Activated naive CD8-positive, alpha-beta T cell treated with anti-CD3 and anti-CD28 coated beads, Interleukin-2, amount 50 U/mL, for 24 hours (primary cell): ENCODE measurements around the gene BYSL.

Experiments used
- ATAC-seq: fragments of 150-1000 bp; cut with Tn5 transposase; one replicate; pipeline ENCODE4 v1.10.0; 2021
- DNase-seq: peaks from one replicate; pipeline ENCODE4 v3.0.0; 2021
- H3K27ac Mint-ChIP-seq: one replicate; pipeline ENCODE4 v1.8.0; 2021; ENCODE audit warnings: mild to moderate bottlenecking, mixed read lengths
- H3K27me3 Mint-ChIP-seq: one replicate; pipeline ENCODE4 v1.8.0; 2021; ENCODE audit warnings: mixed read lengths
- H3K36me3 Mint-ChIP-seq: one replicate; pipeline ENCODE4 v1.8.0; 2021; ENCODE audit warnings: low read depth, mixed read lengths
- H3K4me1 Mint-ChIP-seq: one replicate; pipeline ENCODE4 v1.8.0; 2021; ENCODE audit warnings: mixed read lengths
- H3K4me3 Mint-ChIP-seq: one replicate; pipeline ENCODE4 v1.8.0; 2021; ENCODE audit warnings: mild to moderate bottlenecking, moderate library complexity, mixed read lengths
- H3K9me3 Mint-ChIP-seq: one replicate; pipeline ENCODE4 v1.8.0; 2021; ENCODE audit warnings: mixed read lengths

BYSL gene

DNA sequence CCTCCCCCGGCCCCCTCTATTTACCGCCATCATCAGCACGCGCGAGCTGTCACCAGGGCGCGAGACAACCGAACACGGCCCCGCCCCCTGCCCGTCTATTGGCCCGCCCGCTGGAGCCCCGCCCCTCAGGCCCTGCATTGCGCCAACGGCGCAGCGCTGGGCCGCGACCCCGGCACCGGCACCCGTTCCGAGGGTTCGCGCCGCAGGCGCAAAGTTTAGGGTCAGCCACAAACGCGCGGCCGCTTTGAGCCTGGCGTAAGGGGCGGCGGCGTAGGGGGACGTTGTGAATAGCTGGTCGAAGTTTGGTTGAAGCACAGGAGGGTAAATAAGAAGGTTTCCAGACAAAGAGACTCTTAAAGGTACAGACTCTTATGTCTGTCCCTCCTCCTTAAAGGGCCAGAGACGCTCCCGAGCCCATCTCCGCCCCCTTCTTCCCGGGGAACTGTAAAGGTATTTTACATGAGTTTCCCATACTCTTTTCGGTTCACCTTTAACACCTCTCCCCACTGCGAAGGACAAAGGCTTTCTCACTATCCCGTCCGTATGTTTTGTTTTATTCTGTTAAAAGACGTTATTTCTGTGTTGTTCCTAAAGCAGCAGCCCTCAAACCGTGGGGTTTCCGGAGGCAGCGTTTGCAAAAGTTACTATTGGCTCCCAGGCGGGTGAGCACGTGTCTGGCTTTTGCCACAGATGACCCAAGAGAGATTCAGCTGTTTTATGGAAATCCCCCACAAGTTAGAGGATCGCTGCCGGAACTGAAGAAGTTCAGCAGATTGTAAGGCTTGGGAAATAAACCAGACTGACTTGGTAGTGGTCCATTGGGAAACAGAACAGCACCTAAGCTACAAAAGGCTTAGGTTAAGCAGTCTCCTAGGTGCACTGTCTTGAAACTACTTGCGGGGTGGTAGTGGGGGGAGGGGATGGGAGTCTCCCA is 25.7 kb upstream of the BYSL start, which contains the start of gene USP49:
TSS of gene USP49 (minus strand) at position 76 of the 934 bp plus-strand sequence. CDS start 88,392 bp downstream, outside the sequence.
- Mint-ChIP-seq H3K36me3 (no peaks in the 10 kb centered on the region), H3K27me3 (no peaks in the 10 kb centered on the region), H3K4me1 (peaks cover 9% of the 10 kb centered on the region), H3K9me3 (no peaks in the 10 kb centered on the region), H3K4me3 (no peak within 1 kb of the TSS), H3K27ac (peak within 1 kb of the TSS; percentile 89)
- peak; percentile 94 for DNase-seq
- peak; percentile 95 for ATAC-seq

DNA sequence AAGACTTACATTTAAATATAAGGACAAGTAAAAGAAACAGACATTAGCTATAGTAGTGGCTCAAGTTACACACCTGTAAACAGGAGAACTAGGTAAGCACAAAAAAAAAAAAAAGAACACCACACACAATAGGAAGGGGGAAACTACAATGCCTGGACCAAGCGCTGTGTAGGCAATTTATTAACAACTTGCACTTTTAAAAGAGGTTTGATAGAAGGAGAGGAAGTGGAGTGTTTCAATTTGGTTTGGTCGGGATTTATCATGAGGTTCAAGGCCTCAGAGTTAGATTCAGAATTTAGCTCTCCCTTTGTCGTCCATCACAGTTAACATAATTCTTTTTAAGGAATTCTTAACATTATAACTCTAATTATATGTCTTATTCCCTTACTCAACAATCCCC is 25.0 kb upstream of the BYSL start:
- H3K36me3 Mint-ChIP-seq: peaks cover 3% of the 10 kb centered on the region
- DNase-seq: no peak
- no peaks in the 10 kb centered on the region for H3K27me3 Mint-ChIP-seq
- H3K27ac Mint-ChIP-seq: peak overlapping the region; percentile 89
- peaks cover 9% of the 10 kb centered on the region for H3K4me1 Mint-ChIP-seq
- ATAC-seq: no peak
- H3K4me3 Mint-ChIP-seq: no peak overlapping the region
- H3K9me3 Mint-ChIP-seq: no peaks in the 10 kb centered on the region

DNA sequence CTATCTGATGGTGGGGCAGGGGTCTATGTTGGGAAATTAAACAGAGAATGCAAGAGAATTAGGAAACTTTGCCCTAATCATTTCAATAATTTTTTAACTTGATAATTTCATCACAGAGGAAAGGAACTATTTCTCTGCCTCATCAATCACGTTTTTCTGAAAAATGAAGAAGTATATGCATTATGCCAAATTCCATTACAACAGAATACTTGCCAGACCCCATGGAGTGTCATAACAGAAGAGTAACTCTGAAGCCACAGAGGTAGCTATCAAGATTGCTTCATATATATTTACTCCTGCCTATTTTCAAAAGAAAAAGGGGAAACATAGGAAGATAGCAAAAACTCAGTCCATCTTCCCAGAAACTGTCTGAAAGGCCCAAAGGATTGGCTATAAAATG is 20.4 kb upstream of the BYSL start:
- peaks cover 9% of the 10 kb centered on the region for H3K4me1 Mint-ChIP-seq

DNA sequence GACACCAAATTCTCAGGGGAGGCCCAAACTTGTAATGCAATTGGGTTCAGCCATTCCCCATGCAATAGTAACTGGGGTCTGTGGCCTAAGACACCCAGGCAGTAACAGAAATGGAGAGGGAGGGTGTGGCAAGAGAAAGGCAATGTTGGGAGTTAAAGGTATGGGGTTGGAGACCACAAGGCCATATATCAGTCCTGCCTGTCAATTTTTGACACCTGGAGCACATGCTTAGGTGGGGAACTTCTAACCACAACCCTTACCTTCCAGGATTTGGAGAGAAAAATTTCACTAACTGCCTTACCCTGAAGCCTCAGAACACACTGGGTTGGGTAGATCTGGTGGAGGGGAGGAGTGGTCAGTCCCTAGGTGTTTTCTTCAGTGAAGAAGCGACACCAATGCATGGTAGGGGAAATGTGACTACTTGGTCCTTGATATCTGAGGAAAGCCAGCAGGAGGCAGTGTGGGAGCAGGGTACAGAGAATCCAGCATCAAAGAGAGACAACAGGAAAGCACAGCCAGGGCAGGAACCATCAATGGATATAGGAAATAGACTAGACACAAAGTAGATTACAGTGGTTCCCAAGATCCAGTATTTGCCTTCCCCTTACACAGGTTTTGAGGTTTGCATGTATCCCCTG is 19.3 kb upstream of the BYSL start:
- H3K27me3 Mint-ChIP-seq: no peaks in the 10 kb centered on the region
- DNase-seq (peak; percentile 58), ATAC-seq (peak; percentile 59)
- no peak overlapping the region for H3K4me3 Mint-ChIP-seq
- H3K27ac Mint-ChIP-seq: peak overlapping the region; percentile 31
- no peaks in the 10 kb centered on the region for H3K9me3 Mint-ChIP-seq
- H3K36me3 Mint-ChIP-seq: peaks cover 9% of the 10 kb centered on the region
- peaks cover 4% of the 10 kb centered on the region for H3K4me1 Mint-ChIP-seq

More for the DNA sequence above, 20.4 kb upstream of the BYSL start:
- Mint-ChIP-seq H3K27me3 (no peaks in the 10 kb centered on the region), H3K9me3 (no peaks in the 10 kb centered on the region), H3K27ac (no peak overlapping the region), H3K4me3 (no peak overlapping the region), H3K36me3 (peaks cover 7% of the 10 kb centered on the region)
- ATAC-seq (no peak), DNase-seq (no peak)

DNA sequence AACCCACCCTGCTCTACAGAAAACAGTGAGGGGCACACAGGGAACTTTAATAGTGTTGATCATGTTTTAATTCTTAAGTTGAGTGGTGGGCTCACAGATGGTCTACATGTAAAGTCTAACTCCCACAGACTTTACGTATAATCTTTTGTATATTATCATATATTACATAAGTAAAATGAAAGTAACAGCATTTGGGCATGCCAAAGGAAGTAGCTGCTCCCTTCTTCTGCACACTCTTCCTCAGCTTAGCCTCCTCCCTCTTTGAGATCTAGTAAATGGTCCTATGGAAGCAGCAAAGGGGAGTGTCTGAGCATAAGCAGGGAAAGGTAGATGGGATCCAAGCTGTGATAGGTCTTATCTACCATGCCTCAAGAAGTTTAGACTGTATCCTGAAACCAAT is 11.6 kb upstream of the BYSL start:
- H3K27me3 Mint-ChIP-seq: no peaks in the 10 kb centered on the region
- H3K27ac Mint-ChIP-seq: no peak overlapping the region
- no peak overlapping the region for H3K4me3 Mint-ChIP-seq
- H3K4me1 Mint-ChIP-seq: no peaks in the 10 kb centered on the region
- no peak for DNase-seq
- H3K36me3 Mint-ChIP-seq: peaks cover 27% of the 10 kb centered on the region
- H3K9me3 Mint-ChIP-seq: no peaks in the 10 kb centered on the region
- no peak for ATAC-seq

DNA sequence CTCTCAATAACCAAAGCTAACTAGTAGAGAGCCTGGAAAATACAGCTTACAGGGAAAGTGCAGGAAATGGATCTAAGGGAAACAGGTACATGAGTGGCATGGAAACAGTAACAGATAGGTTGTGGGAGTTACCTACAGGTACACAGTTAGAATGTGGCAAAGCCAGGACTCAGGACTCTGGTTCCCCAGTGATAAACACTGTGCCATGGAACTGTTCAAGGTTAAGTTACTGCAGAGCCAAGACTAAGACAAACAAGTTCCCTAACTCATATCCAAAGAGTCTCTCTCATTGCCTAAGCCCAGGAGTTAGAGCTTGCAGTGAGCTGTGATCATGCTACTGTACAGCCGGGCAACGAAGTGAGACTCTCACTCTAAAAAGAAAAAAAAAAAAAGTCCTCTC is 7.0 kb upstream of the BYSL start:
- H3K4me1 Mint-ChIP-seq: peaks cover 9% of the 10 kb centered on the region
- peaks cover 30% of the 10 kb centered on the region for H3K36me3 Mint-ChIP-seq
- ATAC-seq: no peak
- no peaks in the 10 kb centered on the region for H3K9me3 Mint-ChIP-seq
- no peak overlapping the region for H3K4me3 Mint-ChIP-seq
- no peaks in the 10 kb centered on the region for H3K27me3 Mint-ChIP-seq
- no peak for DNase-seq
- H3K27ac Mint-ChIP-seq: no peak overlapping the region

DNA sequence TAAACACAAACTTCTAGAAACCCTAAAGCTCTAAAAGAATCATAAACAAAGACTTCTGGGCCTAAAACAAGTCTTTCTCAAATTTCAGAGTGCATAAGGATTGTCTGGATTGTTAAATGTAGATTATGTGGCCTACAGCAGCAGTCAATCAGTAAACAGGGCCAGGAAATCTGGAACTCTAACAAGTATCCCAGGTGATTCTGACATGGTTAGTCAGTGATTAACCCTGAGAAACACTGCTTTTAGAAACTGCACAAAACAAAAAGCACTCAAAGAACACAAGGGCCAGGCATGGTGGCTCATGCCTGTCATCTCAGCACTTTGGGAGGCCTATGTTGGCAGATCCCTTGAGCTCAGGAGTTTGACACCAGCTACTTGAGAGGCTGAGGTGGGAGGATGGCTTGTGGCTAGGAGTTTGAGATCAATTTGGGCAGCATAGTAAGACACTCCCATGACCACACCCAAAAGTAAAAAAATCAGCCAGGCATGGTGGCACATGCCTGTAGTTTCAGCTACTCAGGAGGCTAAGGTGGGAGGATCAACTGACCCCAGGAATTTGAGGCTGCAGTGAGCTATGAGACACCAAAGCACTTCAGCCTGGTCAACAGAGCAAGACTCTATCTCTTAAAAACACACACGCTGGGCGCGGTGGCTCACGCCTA is 6.3 kb upstream of the BYSL start:
- no peaks in the 10 kb centered on the region for H3K27me3 Mint-ChIP-seq
- ATAC-seq: no peak
- no peaks in the 10 kb centered on the region for H3K9me3 Mint-ChIP-seq
- DNase-seq: no peak
- H3K36me3 Mint-ChIP-seq: peaks cover 30% of the 10 kb centered on the region
- no peak overlapping the region for H3K27ac Mint-ChIP-seq
- no peak overlapping the region for H3K4me3 Mint-ChIP-seq
- H3K4me1 Mint-ChIP-seq: peaks cover 14% of the 10 kb centered on the region

DNA sequence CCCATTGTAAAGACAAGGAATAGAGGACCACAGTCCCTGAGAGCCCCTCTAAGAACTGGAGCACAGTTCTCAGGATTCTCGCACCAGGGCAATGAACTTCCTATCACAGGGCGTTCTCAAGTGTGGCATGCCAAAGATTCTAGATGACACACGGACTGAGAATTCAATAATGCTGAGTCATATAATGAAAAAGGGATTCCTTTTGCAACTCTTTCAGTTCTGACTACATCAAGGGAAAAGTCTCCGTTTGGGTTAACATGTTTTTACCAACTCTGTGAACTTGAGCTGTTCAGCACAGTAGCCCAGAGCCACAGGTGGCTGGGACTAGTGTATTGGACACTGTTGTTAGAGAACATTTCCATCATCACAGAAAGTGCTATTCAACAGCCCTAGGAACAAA is 3.8 kb upstream of the BYSL start:
- Mint-ChIP-seq H3K27me3 (no peaks in the 10 kb centered on the region), H3K36me3 (peaks cover 27% of the 10 kb centered on the region), H3K4me3 (no peak overlapping the region), H3K27ac (peak overlapping the region; percentile 36), H3K9me3 (no peaks in the 10 kb centered on the region), H3K4me1 (peaks cover 28% of the 10 kb centered on the region)
- ATAC-seq (no peak), DNase-seq (no peak)

DNA sequence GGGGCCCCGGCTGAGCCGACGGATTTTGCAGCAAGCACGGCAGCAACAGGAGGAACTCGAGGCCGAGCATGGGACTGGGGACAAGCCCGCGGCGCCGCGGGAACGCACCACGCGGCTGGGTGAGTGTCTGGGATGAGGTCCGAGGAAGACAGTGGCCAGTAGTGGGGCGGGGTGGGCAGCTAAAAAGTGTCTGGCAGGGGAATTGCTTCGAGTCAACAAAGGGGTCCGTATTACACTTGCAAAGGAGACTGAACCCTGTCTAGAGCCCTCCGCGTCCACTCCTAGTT is 356 bp downstream of the BYSL start:
- Mint-ChIP-seq H3K27me3 (no peaks in the 10 kb centered on the region), H3K27ac (peak overlapping the region; percentile 94), H3K4me1 (peaks cover 55% of the 10 kb centered on the region), H3K4me3 (peak overlapping the region; percentile 88), H3K36me3 (peaks cover 34% of the 10 kb centered on the region), H3K9me3 (no peaks in the 10 kb centered on the region)
- no peak for DNase-seq
- ATAC-seq: peak; percentile 6

DNA sequence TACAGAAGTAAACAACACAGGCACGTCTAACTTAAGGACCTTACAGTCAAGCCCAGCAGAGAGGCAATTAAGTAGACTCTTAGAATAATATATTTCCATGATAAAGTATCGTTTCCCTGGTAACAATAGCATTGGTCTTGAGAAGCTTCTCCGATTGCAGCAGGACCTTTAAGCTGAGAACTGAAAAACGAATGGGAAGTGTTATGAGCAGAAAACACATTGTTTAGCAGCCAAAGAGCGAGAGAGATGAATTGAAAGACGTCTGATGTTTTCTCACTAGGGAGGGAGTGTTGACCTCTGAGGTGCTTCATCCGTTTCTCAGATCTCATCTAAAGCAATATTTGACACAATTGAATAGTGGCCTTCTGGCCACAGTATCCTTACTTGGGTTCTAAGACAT is 855 bp downstream of the BYSL start:
- ATAC-seq (no peak), DNase-seq (no peak)
- peaks cover 57% of the 10 kb centered on the region for H3K4me1 Mint-ChIP-seq
- H3K4me3 Mint-ChIP-seq: peak overlapping the region; percentile 88
- H3K36me3 Mint-ChIP-seq: peaks cover 34% of the 10 kb centered on the region
- H3K27ac Mint-ChIP-seq: peak overlapping the region; percentile 94
- H3K27me3 Mint-ChIP-seq: no peaks in the 10 kb centered on the region
- H3K9me3 Mint-ChIP-seq: no peaks in the 10 kb centered on the region

DNA sequence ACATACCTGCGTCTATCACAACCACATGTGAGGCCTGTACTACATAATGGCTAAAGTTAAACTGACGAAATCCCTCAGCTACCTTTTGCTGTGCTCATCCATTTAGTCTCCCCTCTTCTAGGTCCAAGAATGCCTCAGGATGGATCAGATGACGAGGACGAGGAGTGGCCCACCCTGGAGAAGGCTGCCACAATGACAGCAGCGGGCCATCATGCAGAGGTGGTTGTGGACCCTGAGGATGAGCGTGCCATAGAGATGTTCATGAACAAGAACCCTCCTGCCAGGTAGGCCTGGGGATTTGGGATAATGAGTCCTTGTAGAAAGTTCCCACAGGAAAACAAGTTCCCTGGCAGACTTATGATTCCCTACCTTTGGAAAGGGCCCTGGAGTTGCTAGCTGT is 6.0 kb downstream of the BYSL start:
- H3K4me1 Mint-ChIP-seq: peaks cover 37% of the 10 kb centered on the region
- no peak overlapping the region for H3K4me3 Mint-ChIP-seq
- ATAC-seq: no peak
- no peaks in the 10 kb centered on the region for H3K9me3 Mint-ChIP-seq
- H3K27me3 Mint-ChIP-seq: no peaks in the 10 kb centered on the region
- DNase-seq: no peak
- H3K36me3 Mint-ChIP-seq: peaks cover 62% of the 10 kb centered on the region
- H3K27ac Mint-ChIP-seq: peak overlapping the region; percentile 22

DNA sequence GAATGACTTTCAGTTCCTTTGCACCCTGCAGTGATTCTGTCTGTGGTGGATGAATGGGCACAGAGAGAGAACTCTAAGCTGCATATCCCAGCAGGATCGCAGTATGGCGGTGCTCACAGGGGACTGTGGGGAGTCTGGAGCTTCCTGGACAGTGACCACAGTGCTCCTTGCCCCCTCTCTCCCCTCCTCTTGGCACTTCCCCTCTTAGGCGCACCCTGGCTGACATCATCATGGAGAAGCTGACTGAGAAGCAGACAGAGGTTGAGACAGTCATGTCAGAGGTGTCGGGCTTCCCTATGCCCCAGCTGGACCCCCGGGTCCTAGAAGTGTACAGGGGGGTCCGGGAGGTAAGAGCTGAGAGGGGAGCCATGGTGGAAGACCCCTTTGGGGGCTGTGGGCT is 8.6 kb downstream of the BYSL start:
- Mint-ChIP-seq H3K4me1 (peaks cover 20% of the 10 kb centered on the region), H3K27ac (peak overlapping the region; percentile 59), H3K36me3 (peaks cover 57% of the 10 kb centered on the region), H3K4me3 (no peak overlapping the region), H3K27me3 (no peaks in the 10 kb centered on the region), H3K9me3 (no peaks in the 10 kb centered on the region)
- ATAC-seq (no peak), DNase-seq (no peak)

DNA sequence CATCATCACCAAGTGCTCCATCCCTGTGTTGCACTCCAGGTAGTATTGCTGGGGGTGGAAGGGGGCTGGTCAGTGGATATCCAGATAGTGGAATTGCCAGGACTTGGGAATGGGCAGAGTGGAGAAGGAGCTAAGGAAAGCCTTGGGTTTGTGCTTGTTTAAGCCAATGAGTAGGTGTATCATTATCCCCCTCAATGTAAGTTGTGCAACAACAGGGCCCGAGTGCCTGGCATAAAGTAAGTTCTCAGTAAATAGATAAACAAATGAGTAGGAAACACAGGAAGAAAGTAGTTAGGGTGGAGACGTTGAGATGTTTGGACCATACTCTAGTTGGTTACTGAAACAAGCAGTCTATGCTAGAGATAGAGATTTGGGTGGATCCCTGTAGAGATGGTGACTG is 10.5 kb downstream of the BYSL start:
- peaks cover 33% of the 10 kb centered on the region for H3K4me1 Mint-ChIP-seq
- no peak overlapping the region for H3K4me3 Mint-ChIP-seq
- H3K27ac Mint-ChIP-seq: no peak overlapping the region
- DNase-seq: no peak
- H3K9me3 Mint-ChIP-seq: no peaks in the 10 kb centered on the region
- no peaks in the 10 kb centered on the region for H3K27me3 Mint-ChIP-seq
- H3K36me3 Mint-ChIP-seq: peaks cover 63% of the 10 kb centered on the region
- no peak for ATAC-seq

DNA sequence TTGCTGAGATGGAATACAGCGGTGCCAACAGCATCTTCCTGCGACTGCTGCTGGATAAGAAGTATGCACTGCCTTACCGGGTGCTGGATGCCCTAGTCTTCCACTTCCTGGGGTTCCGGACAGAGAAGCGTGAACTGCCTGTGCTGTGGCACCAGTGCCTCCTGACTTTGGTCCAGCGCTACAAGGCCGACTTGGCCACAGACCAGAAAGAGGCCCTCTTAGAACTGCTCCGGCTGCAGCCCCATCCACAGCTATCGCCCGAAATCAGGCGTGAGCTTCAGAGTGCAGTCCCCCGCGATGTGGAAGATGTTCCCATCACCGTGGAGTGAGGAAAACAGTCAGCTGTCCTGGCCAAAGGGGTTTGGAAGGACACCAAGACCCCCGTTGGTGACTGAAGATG is 11.1 kb downstream of the BYSL start:
- H3K9me3 Mint-ChIP-seq: no peaks in the 10 kb centered on the region
- no peaks in the 10 kb centered on the region for H3K27me3 Mint-ChIP-seq

More for the DNA sequence above, 11.1 kb downstream of the BYSL start:
- no peak for DNase-seq
- Mint-ChIP-seq H3K4me3 (no peak overlapping the region), H3K36me3 (peaks cover 64% of the 10 kb centered on the region), H3K4me1 (peaks cover 35% of the 10 kb centered on the region), H3K27ac (no peak overlapping the region)
- ATAC-seq: no peak
